ENCODE results near the gene ARHGAP45. TPM values are rescaled to one million over a fixed set of nuclear protein-coding genes. Genes with fewer than 3 reads are reported as not detected.

Gene ARHGAP45
- total and polyA plus RNA-seq, 2 of the 8 experiments (the other 6 are each of a cell fraction or from before 2014, with no cell fraction given): 31.4 to 41.8 TPM

DNA sequence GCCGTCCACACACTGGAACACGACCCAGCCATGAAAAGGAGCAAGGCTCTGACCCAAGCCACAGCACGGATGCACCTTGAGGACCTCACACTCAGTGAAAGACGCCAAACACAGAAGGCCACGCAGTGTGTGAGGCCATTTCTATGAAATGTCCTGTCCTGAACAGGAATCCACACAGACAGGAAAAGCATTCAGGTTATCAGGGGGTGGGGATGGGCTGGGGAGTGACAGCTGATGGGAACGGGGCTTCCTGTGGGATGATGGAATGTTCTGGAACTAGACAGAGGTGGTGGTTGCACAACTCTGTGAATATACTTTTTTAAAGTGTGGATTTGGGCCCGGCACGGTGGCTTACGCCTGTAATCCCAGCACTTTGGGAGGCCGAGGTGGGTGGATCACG is 67.5 kb downstream of the ARHGAP45 start:
- POLR2A ChIA-PET (ENCODE audit: partially characterized antibody): interaction anchor here (0.8 to 1.1 kb wide), 2 partner anchors 30 to 82 kb away, joined by 3 read pairs; no protein-coding TSS in a partner anchor
- Histone ChIP-seq H3K36me3 (ENCODE audit: control insufficient read depth in 2 of 4, insufficient read depth in 4 of 4, low read length in 3 of 4) (no peaks in the 10 kb centered on the region), H4K91ac (replicated peaks; ENCODE audit: insufficient read length, low read length) (no peak overlapping the region), H2BK20ac (ENCODE audit: low read length) (no peak overlapping the region), H2BK120ac (replicated peaks; ENCODE audit: low read depth, low read length) (no peak overlapping the region), H3K56ac (replicated peaks; ENCODE audit: insufficient read length, low read depth, low read length) (no peak overlapping the region), H2BK5ac (ENCODE audit: low read depth, low read length) (peak overlapping the region; percentile 52; the same call in 1 of the 2 replicates), H3K79me2 (ENCODE audit: control insufficient read depth in 1 of 2, insufficient read depth in 2 of 2, low read length in 2 of 2) (no peaks in the 10 kb centered on the region; a peak in 1 of 4 replicates), H3K9ac (replicated peaks in 1 of 4; ENCODE audit: extremely low read depth in 1 of 4, low read depth in 3 of 4, low read length in 3 of 4) (no peak overlapping the region), H4K5ac (ENCODE audit: insufficient read length, low read depth, low read length) (no peak overlapping the region), H3K23me2 (ENCODE audit: low read depth, low read length) (peaks cover 4% of the 10 kb centered on the region; the same call in 1 of the 2 replicates), H4K20me1 (replicated peaks in 1 of 2; ENCODE audit: control insufficient read depth in 1 of 2, insufficient read depth in 2 of 2, low read length in 2 of 2) (peaks cover 4 to 11% of the 10 kb centered on the region in 2 experiments), H3K14ac (ENCODE audit: insufficient read length) (no peak overlapping the region), H3K4ac (replicated peaks; ENCODE audit: insufficient read length, low read depth, low read length) (no peak overlapping the region), H3K27ac (ENCODE audit: low read depth, low read length) (no peak overlapping the region), H3K4me3 (ENCODE audit: extremely low read depth in 1 of 4, insufficient read depth in 2 of 4, low read depth in 3 of 4, low read length in 4 of 4) (no peak overlapping the region), H3K27me3 (replicated peaks in 1 of 4; ENCODE audit: control insufficient read depth in 3 of 4, extremely low read depth in 1 of 4, insufficient read depth in 3 of 4, low read length in 3 of 4) (no peaks in the 10 kb centered on the region), H3K9me3 (ENCODE audit: insufficient read depth in 2 of 2, low read depth in 1 of 2, low read length in 1 of 2) (no peaks in the 10 kb centered on the region), H2BK12ac (ENCODE audit: low read depth, low read length) (peak overlapping the region; percentile 39; the same call in 1 of the 2 replicates), H2BK15ac (ENCODE audit: low read length) (no peak overlapping the region), H3K4me2 (ENCODE audit: insufficient read depth in 1 of 2, low read depth in 2 of 2, low read length in 2 of 2) (no peak overlapping the region), H2AFZ (ENCODE audit: low read length) (no peak overlapping the region), H3K18ac (ENCODE audit: extremely low read depth, low read length) (no peak overlapping the region), H3K23ac (ENCODE audit: insufficient read length) (no peak overlapping the region), H4K8ac (ENCODE audit: extremely low read depth, insufficient read depth, low read length) (0 out of 2 replicates have a peak overlapping the region, but pooled peaks have one; percentile 0), H3K79me1 (ENCODE audit: low read depth, low read length) (peaks cover 14% of the 10 kb centered on the region), H3K4me1 (replicated peaks in 1 of 4; ENCODE audit: control insufficient read depth in 3 of 4, insufficient read depth in 4 of 4, low read length in 3 of 4) (peaks cover 0 to 16% (median 7%) of the 10 kb centered on the region in 4 experiments; a peak in 6 of 7 replicates), H2AK5ac (ENCODE audit: low read depth, low read length) (no peak overlapping the region)
- FAIRE-seq (no peak), DNase-seq (ENCODE audit: low read depth in 1 of 2, low spot score in 2 of 2) (no peak)
- WGBS, 2 experiments (ENCODE audit: extremely low coverage in 1 of 2, insufficient coverage in 1 of 2, insufficient read length in 1 of 2, insufficient replicate concordance in 2 of 2, low coverage in 1 of 2, low lambda C conversion rate in 2 of 2, missing lambda C conversion rate in 1 of 2): 93% methylated on average over 10 of the region's 11 CpGs; no CpG with 5 or more reads in 1 of the 2 experiments
- CTCF ChIA-PET (ENCODE audit: partially characterized antibody): interaction anchor here (0.7 to 2.3 kb wide), 9 partner anchors 10 to 89 kb away, joined by 3 to 13 read pairs (median 5); no protein-coding TSS in a partner anchor
- no peak for TF ChIP-seq PHF8 (conservative IDR thresholded peaks at IDR 0.05; ENCODE audit: low read depth, low read length)
- TF ChIP-seq SP4 (IDR thresholded peaks at IDR 0.05; ENCODE audit: low read length): no peak
- no peak for TF ChIP-seq BRCA1 (IDR thresholded peaks at IDR 0.05; ENCODE audit: low read depth, low read length)
- no peak for TF ChIP-seq EGR1 (IDR thresholded peaks at IDR 0.05; ENCODE audit: borderline replicate concordance, low read depth, low read length)
- TF ChIP-seq POU5F1 (IDR thresholded peaks at IDR 0.05; ENCODE audit: low read depth, low read length): no peak
- TF ChIP-seq MAFK (IDR thresholded peaks at IDR 0.05; ENCODE audit: low read depth, low read length): no peak
- no peak for TF ChIP-seq BACH1 (IDR thresholded peaks at IDR 0.05; ENCODE audit: low read length)
- no peak for TF ChIP-seq RXRA (IDR thresholded peaks at IDR 0.05; ENCODE audit: insufficient read depth, low read depth, low read length)
